ENCODE measurements around the gene TNNI3.

GRCh38 chr19:55152017-55152416 lies 5.5 kb downstream of the TNNI3 start:
- TF ChIP-seq CTCF (IDR thresholded peaks at IDR 0.05): no peak
- TF ChIP-seq SP1 (CRISPR knock-in tag; conservative IDR thresholded peaks at IDR 0.05): no peak
- no peak for TF ChIP-seq JUN (CRISPR knock-in tag; IDR thresholded peaks at IDR 0.05)
- TF ChIP-seq RELA (CRISPR knock-in tag; IDR thresholded peaks at IDR 0.05; ENCODE audit: borderline replicate concordance): no peak
- TF ChIP-seq, protein P1, sequence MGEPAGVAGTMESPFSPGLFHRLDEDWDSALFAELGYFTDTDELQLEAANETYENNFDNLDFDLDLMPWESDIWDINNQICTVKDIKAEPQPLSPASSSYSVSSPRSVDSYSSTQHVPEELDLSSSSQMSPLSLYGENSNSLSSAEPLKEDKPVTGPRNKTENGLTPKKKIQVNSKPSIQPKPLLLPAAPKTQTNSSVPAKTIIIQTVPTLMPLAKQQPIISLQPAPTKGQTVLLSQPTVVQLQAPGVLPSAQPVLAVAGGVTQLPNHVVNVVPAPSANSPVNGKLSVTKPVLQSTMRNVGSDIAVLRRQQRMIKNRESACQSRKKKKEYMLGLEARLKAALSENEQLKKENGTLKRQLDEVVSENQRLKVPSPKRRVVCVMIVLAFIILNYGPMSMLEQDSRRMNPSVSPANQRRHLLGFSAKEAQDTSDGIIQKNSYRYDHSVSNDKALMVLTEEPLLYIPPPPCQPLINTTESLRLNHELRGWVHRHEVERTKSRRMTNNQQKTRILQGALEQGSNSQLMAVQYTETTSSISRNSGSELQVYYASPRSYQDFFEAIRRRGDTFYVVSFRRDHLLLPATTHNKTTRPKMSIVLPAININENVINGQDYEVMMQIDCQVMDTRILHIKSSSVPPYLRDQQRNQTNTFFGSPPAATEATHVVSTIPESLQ (CRISPR knock-in tag; IDR thresholded peaks at IDR 0.05): no peak
- TF ChIP-seq ATF3 (CRISPR knock-in tag; conservative IDR thresholded peaks at IDR 0.05): no peak
- no peak for TF ChIP-seq ZNF423 (CRISPR knock-in tag; IDR thresholded peaks at IDR 0.05)
- TF ChIP-seq TCF7 (CRISPR knock-in tag; IDR thresholded peaks at IDR 0.05; ENCODE audit: low read depth): no peak
- TF ChIP-seq AR (CRISPR knock-in tag; IDR thresholded peaks at IDR 0.05): no peak
- TF ChIP-seq ATF2 (CRISPR knock-in tag; IDR thresholded peaks at IDR 0.05; ENCODE audit: borderline replicate concordance, low read depth): no peak
- no peak for TF ChIP-seq ZBTB21 (CRISPR knock-in tag; IDR thresholded peaks at IDR 0.05; ENCODE audit: borderline replicate concordance)
- no peak for TF ChIP-seq IRF1 (CRISPR knock-in tag; IDR thresholded peaks at IDR 0.05)
- TF ChIP-seq CBFB (CRISPR knock-in tag; IDR thresholded peaks at IDR 0.05; ENCODE audit: low read depth): no peak
- TF ChIP-seq HMGXB4 (CRISPR knock-in tag; IDR thresholded peaks at IDR 0.05): no peak

Data from WTC11 (cell line).